ENCODE results near the gene ARPC4.

DNA sequence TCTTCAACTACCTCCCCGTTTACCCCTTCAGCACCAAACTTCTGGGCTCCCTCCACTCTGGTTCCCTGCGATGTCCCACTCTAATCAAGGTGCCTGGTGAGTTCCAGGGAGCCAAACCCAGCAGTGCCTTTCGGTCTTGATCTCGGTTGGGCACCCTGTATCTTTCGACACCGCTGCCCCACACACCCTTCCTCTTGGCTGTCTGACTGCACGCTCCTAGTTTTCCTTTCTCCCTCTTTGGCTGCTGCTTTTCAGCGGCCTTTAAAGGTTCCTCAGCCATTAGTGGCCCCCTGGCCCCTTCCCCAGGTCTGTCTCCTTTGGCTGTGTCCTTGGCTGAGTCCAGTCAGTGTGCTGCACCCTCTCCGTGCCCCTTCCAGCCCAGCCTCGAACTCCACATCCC, 18.0 kb downstream of the ARPC4 start:
- TF ChIP-seq CTCF (IDR thresholded peaks at IDR 0.05; ENCODE audit: low read depth, low read length) = no peak
- TF ChIP-seq MYC (IDR thresholded peaks at IDR 0.05; ENCODE audit: low read depth, low read length) = no peak
- no peak for TF ChIP-seq POLR2A (IDR thresholded peaks at IDR 0.05; ENCODE audit: extremely low read depth, insufficient read length)
- no peak for TF ChIP-seq MAX (IDR thresholded peaks at IDR 0.05; ENCODE audit: low read depth, low read length)
